Mesenchymal stem cell (in vitro differentiated cells and primary cell): ENCODE results near the gene DNTT.

Experiments used
- DNase-seq: peaks from one replicate; pipeline ENCODE4 v3.0.0-alpha.2; 2013
- H2AFZ ChIP-seq: one replicate; pipeline ENCODE4 v1.6.1; 2013; ENCODE audit warnings: low read depth, mild to moderate bottlenecking, control low read depth, inconsistent platforms, low read length, moderate library complexity
- H2AK5ac ChIP-seq: 2 replicates; pipeline ENCODE4 v1.6.1; 2013; ENCODE audit warnings: low read length, moderate library complexity, mild to moderate bottlenecking, inconsistent platforms; ENCODE audit not compliant: severe bottlenecking
- H2BK120ac ChIP-seq: one replicate; pipeline ENCODE4 v1.6.1; 2013; ENCODE audit warnings: low read depth, mild to moderate bottlenecking, inconsistent platforms, low read length, moderate library complexity
- H2BK12ac ChIP-seq, 2 experiments: one replicate each; pipeline ENCODE4 v1.6.1; 2013; ENCODE audit warnings: inconsistent platforms in 2 of 2, low read length in 2 of 2, mild to moderate bottlenecking in 2 of 2, moderate library complexity in 2 of 2, control low read depth in 1 of 2
- H2BK15ac ChIP-seq: one replicate; pipeline ENCODE4 v1.6.1; 2013; ENCODE audit warnings: mild to moderate bottlenecking, low read depth, inconsistent platforms; ENCODE audit not compliant: poor library complexity, severe bottlenecking
- H2BK5ac ChIP-seq: 2 replicates; pipeline ENCODE4 v1.6.1; 2013; ENCODE audit warnings: low read depth, mild to moderate bottlenecking, low read length, control low read depth, inconsistent platforms; ENCODE audit not compliant: poor library complexity, severe bottlenecking
- H3K14ac ChIP-seq, 2 experiments: one replicate each; pipeline ENCODE4 v1.6.1; 2013; ENCODE audit warnings: inconsistent platforms in 2 of 2, low read length in 2 of 2, control low read depth in 1 of 2, mild to moderate bottlenecking in 1 of 2, moderate library complexity in 1 of 2
- H3K18ac ChIP-seq, 2 experiments: one replicate each; pipeline ENCODE4 v1.6.1; 2013; ENCODE audit warnings: inconsistent platforms in 2 of 2, low read length in 2 of 2, control low read depth in 1 of 2, low read depth in 1 of 2, mild to moderate bottlenecking in 1 of 2
- H3K23ac ChIP-seq, 2 experiments: one replicate each; pipeline ENCODE4 v1.6.1; 2013; ENCODE audit warnings: inconsistent platforms in 2 of 2, low read length in 2 of 2, mild to moderate bottlenecking in 2 of 2, moderate library complexity in 2 of 2, control low read depth in 1 of 2
- H3K27ac ChIP-seq: 2 replicates; pipeline ENCODE4 v1.5.1; 2013; ENCODE audit warnings: mild to moderate bottlenecking, moderate library complexity, low read length, control low read depth, inconsistent platforms; ENCODE audit not compliant: poor library complexity, severe bottlenecking
- H3K27me3 ChIP-seq, 2 experiments: 2 replicates each; pipeline versions ENCODE4 v1.6.1 to v1.7.0; 2013; ENCODE audit warnings: low read length in 2 of 2, mild to moderate bottlenecking in 2 of 2, moderate library complexity in 2 of 2, control low read depth in 1 of 2, inconsistent platforms in 1 of 2; ENCODE audit not compliant: control insufficient read depth in 1 of 2, insufficient read depth in 1 of 2
- H3K36me3 ChIP-seq, 2 experiments: 2 replicates each; pipeline versions ENCODE4 v1.6.1 to v1.7.0; 2013; ENCODE audit warnings: low read length in 2 of 2, control low read depth in 1 of 2, inconsistent platforms in 1 of 2, low read depth in 1 of 2, mild to moderate bottlenecking in 1 of 2; ENCODE audit not compliant: insufficient read depth in 2 of 2, control insufficient read depth in 1 of 2
- H3K4ac ChIP-seq, 2 experiments: one replicate each; pipeline ENCODE4 v1.6.1; 2013; ENCODE audit warnings: inconsistent platforms in 2 of 2, low read length in 2 of 2, mild to moderate bottlenecking in 2 of 2, moderate library complexity in 2 of 2, control low read depth in 1 of 2, low read depth in 1 of 2
- H3K4me1 ChIP-seq: 2 replicates; pipeline ENCODE4 v1.6.1; 2013; ENCODE audit warnings: low read depth, low read length, control low read depth; ENCODE audit not compliant: control insufficient read depth, insufficient read depth
- H3K4me2 ChIP-seq: 2 replicates; pipeline ENCODE4 v1.6.1; 2013; ENCODE audit warnings: low read length, mild to moderate bottlenecking, inconsistent platforms; ENCODE audit not compliant: poor library complexity, severe bottlenecking
- H3K4me3 ChIP-seq, 2 experiments: 2 replicates each; pipeline versions ENCODE4 v1.5.1 to v1.7.0; 2013; ENCODE audit warnings: low read length in 2 of 2, mild to moderate bottlenecking in 2 of 2, control low read depth in 1 of 2, low read depth in 1 of 2; ENCODE audit not compliant: insufficient read depth in 1 of 2
- H3K79me1 ChIP-seq: replicated peaks from 2 replicates; pipeline ENCODE4 v1.6.1; 2013; ENCODE audit warnings: mild to moderate bottlenecking, control low read depth, low read length, inconsistent platforms; ENCODE audit not compliant: poor library complexity, severe bottlenecking
- H3K9ac ChIP-seq: 2 replicates; pipeline ENCODE4 v1.7.0; 2013; ENCODE audit warnings: mild to moderate bottlenecking, low read length, moderate library complexity
- H3K9me3 ChIP-seq: 2 replicates; pipeline ENCODE4 v1.7.0; 2013; ENCODE audit warnings: mild to moderate bottlenecking, low read length; ENCODE audit not compliant: control insufficient read depth
- H4K8ac ChIP-seq: one replicate; pipeline ENCODE4 v1.6.1; 2013; ENCODE audit warnings: inconsistent platforms, mild to moderate bottlenecking, low read length, moderate library complexity
- H4K91ac ChIP-seq: one replicate; pipeline ENCODE4 v1.6.1; 2013; ENCODE audit warnings: mild to moderate bottlenecking, low read length, inconsistent platforms
- WGBS: methylation state at CpG from one replicate; pipeline ENCODE4 v1.1.7; 2013; ENCODE audit warnings: mixed read lengths; 5-methylcytosine and 5-hydroxymethylcytosine counted together

DNTT gene

DNA sequence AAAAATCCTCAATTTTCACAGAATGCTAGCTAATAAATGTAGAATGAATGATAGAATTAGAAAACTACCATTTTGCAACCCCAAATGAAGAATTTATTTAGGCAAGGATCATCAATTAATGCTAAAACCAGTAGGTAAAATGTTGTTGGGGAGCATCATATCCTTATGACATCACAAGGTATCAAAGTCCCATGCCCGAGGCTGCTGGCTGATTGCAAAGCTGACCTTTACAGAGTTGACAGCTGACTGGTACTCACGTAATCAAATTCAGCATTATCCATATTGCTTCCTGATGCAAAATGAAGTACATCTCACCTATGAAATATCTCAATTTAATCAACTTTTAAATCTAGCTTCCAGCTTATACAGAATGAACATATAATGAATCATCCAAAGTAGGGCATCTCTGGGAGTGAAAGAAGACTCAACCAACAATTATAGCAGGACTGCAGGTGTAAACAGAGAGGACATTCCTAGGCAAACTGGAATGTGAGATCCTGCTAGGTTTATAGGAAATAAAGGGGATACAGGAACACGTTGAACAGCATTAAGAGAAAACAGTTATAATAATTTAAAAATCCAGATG lies 22.7 kb upstream of the DNTT start:
- Histone ChIP-seq H2BK12ac (no peak overlapping the region), H3K9ac (no peak overlapping the region), H2BK5ac (no peak overlapping the region), H3K4me1 (peaks cover 2% of the 10 kb centered on the region), H3K4me2 (no peak overlapping the region), H2AK5ac (no peak overlapping the region), H2AFZ (no peak overlapping the region), H2BK120ac (no peak overlapping the region), H3K79me1 (no peaks in the 10 kb centered on the region), H4K8ac (no peak overlapping the region), H3K23ac (no peak overlapping the region), H3K18ac (no peak overlapping the region), H2BK15ac (no peak overlapping the region), H4K91ac (no peak overlapping the region), H3K4ac (no peak overlapping the region), H3K14ac (no peak overlapping the region), H3K9me3 (no peaks in the 10 kb centered on the region), H3K36me3 (no peaks in the 10 kb centered on the region), H3K27me3 (peaks cover 0 to 2% of the 10 kb centered on the region in 2 experiments), H3K4me3 (no peak overlapping the region), H3K27ac (no peak overlapping the region)
- 73% methylated on average over 2 of the region's 3 CpGs for WGBS
- no peak for DNase-seq

DNA sequence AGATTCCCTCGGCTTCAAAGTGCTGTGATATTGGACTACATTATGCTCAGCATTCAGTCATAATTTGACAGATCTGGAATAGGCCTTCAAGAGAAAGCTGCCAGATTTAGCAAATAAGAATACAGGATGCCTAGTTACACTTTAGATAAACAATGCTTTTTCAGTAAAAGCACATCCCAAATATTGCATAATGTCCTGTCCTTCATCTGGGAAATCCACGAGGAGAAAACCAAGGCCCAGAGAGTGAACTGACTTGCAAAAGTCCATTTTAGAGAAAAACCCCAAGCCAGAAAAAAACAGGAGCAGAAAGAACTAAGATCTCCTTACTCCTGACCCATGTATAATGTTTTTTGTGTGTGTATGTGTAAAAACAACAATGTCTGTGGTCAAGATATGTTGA lies 20.9 kb upstream of the DNTT start:
- H3K4me1 ChIP-seq = peaks cover 4% of the 10 kb centered on the region
- no peak overlapping the region for H2BK15ac ChIP-seq
- H3K9ac ChIP-seq = no peak overlapping the region
- H2BK120ac ChIP-seq = no peak overlapping the region
- no peak overlapping the region for H3K4me3 ChIP-seq
- no peak overlapping the region for H2AK5ac ChIP-seq
- no peaks in the 10 kb centered on the region for H3K36me3 ChIP-seq
- no peak overlapping the region for H3K27ac ChIP-seq
- no peak overlapping the region for H3K14ac ChIP-seq
- no peaks in the 10 kb centered on the region for H3K9me3 ChIP-seq
- no peaks in the 10 kb centered on the region for H3K79me1 ChIP-seq
- no peak overlapping the region for H3K4me2 ChIP-seq
- no peak overlapping the region for H4K8ac ChIP-seq
- no peak for DNase-seq
- H3K23ac ChIP-seq = no peak overlapping the region
- H2BK12ac ChIP-seq = no peak overlapping the region
- H4K91ac ChIP-seq = no peak overlapping the region
- no peak overlapping the region for H3K4ac ChIP-seq
- no peak overlapping the region for H2AFZ ChIP-seq
- 59% methylated on average over 2 of the region's 2 CpGs for WGBS
- H2BK5ac ChIP-seq = no peak overlapping the region
- H3K18ac ChIP-seq = no peak overlapping the region
- H3K27me3 ChIP-seq = peaks cover 0 to 5% of the 10 kb centered on the region in 2 experiments

DNA sequence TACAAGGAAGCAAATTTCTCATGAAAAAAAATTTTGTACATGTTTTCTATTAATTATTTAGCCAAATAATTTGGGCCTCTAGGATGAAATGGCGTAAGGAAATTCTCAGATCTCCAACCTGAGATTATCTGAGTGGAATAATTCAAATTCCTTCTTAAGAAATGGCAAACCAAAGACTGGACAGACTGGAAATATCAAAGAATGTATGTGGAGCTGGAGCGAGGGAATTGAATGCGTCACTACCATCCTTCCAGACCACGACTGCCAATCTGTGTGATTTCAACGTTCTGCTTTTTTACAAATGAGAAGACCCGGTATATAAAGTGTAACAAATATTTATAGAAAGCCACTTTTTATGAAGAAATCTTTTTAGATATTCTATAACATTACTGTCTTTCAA lies 20.5 kb upstream of the DNTT start:
- Histone ChIP-seq H2BK5ac (no peak overlapping the region), H3K23ac (no peak overlapping the region), H2AK5ac (no peak overlapping the region), H3K36me3 (no peaks in the 10 kb centered on the region), H3K4ac (no peak overlapping the region), H3K4me2 (no peak overlapping the region), H3K4me3 (no peak overlapping the region), H2BK15ac (no peak overlapping the region), H2BK12ac (no peak overlapping the region), H3K79me1 (no peaks in the 10 kb centered on the region), H3K27ac (no peak overlapping the region), H3K18ac (no peak overlapping the region), H3K4me1 (peaks cover 4% of the 10 kb centered on the region), H3K9ac (no peak overlapping the region), H2BK120ac (no peak overlapping the region), H3K27me3 (peaks cover 0 to 5% of the 10 kb centered on the region in 2 experiments), H3K14ac (no peak overlapping the region), H2AFZ (no peak overlapping the region), H3K9me3 (no peaks in the 10 kb centered on the region), H4K91ac (no peak overlapping the region), H4K8ac (no peak overlapping the region)
- no peak for DNase-seq
- 100% methylated on average over 3 of the region's 6 CpGs for WGBS

DNA sequence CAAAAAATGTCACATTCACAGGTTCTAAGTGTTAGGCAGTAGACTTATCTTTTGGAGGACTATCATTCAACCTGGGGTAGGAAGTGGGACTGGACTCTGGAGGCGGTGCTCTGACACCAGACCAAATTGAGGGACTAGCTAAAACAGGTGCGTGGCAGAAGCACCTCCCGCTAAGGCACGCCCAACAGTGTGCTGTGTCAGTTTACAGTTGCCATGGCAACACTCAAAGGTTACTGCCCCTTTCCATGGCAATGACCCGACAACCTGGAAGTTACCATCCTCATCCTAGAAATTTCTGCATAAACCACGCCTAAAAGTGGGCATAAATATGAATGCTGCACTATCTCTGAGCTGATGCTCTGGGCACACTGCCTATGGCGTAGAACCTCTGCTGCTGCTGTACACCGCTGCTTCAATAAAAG lies 18.9 kb upstream of the DNTT start:
- Histone ChIP-seq H2BK15ac (no peak overlapping the region), H4K8ac (no peak overlapping the region), H2AFZ (no peak overlapping the region), H3K4ac (no peak overlapping the region), H2BK120ac (no peak overlapping the region), H3K9ac (no peak overlapping the region), H3K4me2 (no peak overlapping the region), H3K4me1 (peaks cover 4% of the 10 kb centered on the region), H3K14ac (no peak overlapping the region), H3K36me3 (no peaks in the 10 kb centered on the region), H3K4me3 (no peak overlapping the region), H3K9me3 (no peaks in the 10 kb centered on the region), H2BK5ac (no peak overlapping the region), H3K79me1 (no peaks in the 10 kb centered on the region), H3K27me3 (peaks cover 0 to 8% of the 10 kb centered on the region in 2 experiments), H2AK5ac (no peak overlapping the region), H4K91ac (no peak overlapping the region), H2BK12ac (no peak overlapping the region), H3K27ac (no peak overlapping the region), H3K18ac (no peak overlapping the region), H3K23ac (no peak overlapping the region)
- 72% methylated on average over 8 of the region's 8 CpGs for WGBS
- no peak for DNase-seq
